ENCODE measurements around the gene UCHL3. TPM values are rescaled to one million over a fixed set of nuclear protein-coding genes. Genes with fewer than 3 reads are reported as not detected.

Gene UCHL3
- total RNA-seq, 4 donors from 2014 or later: 30.6 to 65.1 (median 46.7) TPM

- DNase-seq (ENCODE audit: low spot score in 2 of 2): no peak
- no peak overlapping the region for H3K4me3 ChIP-seq (ENCODE audit: low read depth, poor library complexity, severe bottlenecking)
- no peak for TF ChIP-seq CTCF (IDR thresholded peaks at IDR 0.05)
- TF ChIP-seq POLR2A (IDR thresholded peaks at IDR 0.05): no peak
- intact Hi-C loops (cut with DNase I; ENCODE audit: low total_unique reads): no loop called here
- 53 to 60% methylated on average over 4 of the region's 4 CpGs for WGBS, 2 donors
Measured at GRCh38 chr13:75600371-75600770, 50.8 kb downstream of the UCHL3 start.

- DNase-seq (ENCODE audit: low spot score in 2 of 2): no peak
Measured at GRCh38 chr13:75603038-75603437, 53.4 kb downstream of the UCHL3 start.

GRCh38 chr13:75607447-75607846 is 57.9 kb downstream of the UCHL3 start:
- intact Hi-C loops (cut with DNase I; ENCODE audit: low total_unique reads): no loop called here
- 73 to 78% methylated on average over 2 of the region's 2 CpGs for WGBS, 2 donors
- no peak for TF ChIP-seq CTCF (IDR thresholded peaks at IDR 0.05)
- no peak for TF ChIP-seq POLR2A (IDR thresholded peaks at IDR 0.05)
- H3K4me3 ChIP-seq (ENCODE audit: low read depth, poor library complexity, severe bottlenecking): no peak overlapping the region
- no peak for DNase-seq (ENCODE audit: low spot score in 2 of 2)

More at GRCh38 chr13:75603038-75603437, 53.4 kb downstream of the UCHL3 start:
- TF ChIP-seq POLR2A (IDR thresholded peaks at IDR 0.05) (no peak), CTCF (IDR thresholded peaks at IDR 0.05) (no peak)
- 96 to 99% methylated on average over 2 of the region's 2 CpGs for WGBS, 2 donors
- H3K4me3 ChIP-seq (ENCODE audit: low read depth, poor library complexity, severe bottlenecking): no peak overlapping the region
- intact Hi-C loops (cut with DNase I; ENCODE audit: low total_unique reads): no loop called here

- TF ChIP-seq POLR2A (IDR thresholded peaks at IDR 0.05): no peak
- no peak for TF ChIP-seq CTCF (IDR thresholded peaks at IDR 0.05)
- intact Hi-C loops (cut with DNase I; ENCODE audit: low total_unique reads): no loop called here
- DNase-seq (ENCODE audit: low spot score in 2 of 2): no peak
- no peak overlapping the region for H3K4me3 ChIP-seq (ENCODE audit: low read depth, poor library complexity, severe bottlenecking)
Measured at GRCh38 chr13:75610466-75610865, 60.9 kb downstream of the UCHL3 start.

GRCh38 chr13:75612354-75612753 is 62.8 kb downstream of the UCHL3 start:
- no peak for DNase-seq (ENCODE audit: low spot score in 2 of 2)
- H3K4me3 ChIP-seq (ENCODE audit: low read depth, poor library complexity, severe bottlenecking): no peak overlapping the region
- intact Hi-C loops (cut with DNase I; ENCODE audit: low total_unique reads): no loop called here
- TF ChIP-seq POLR2A (IDR thresholded peaks at IDR 0.05): no peak
- TF ChIP-seq CTCF (IDR thresholded peaks at IDR 0.05): no peak
- WGBS, 2 donors: 86 to 95% methylated on average over 2 of the region's 2 CpGs

GRCh38 chr13:75617230-75617629 is 67.6 kb downstream of the UCHL3 start:
- WGBS, 2 donors: 43 to 89% methylated on average over 1 of the region's 1 CpG
- H3K4me3 ChIP-seq (ENCODE audit: low read depth, poor library complexity, severe bottlenecking): no peak overlapping the region
- intact Hi-C loops (cut with DNase I; ENCODE audit: low total_unique reads): no loop called here
- DNase-seq (ENCODE audit: low spot score in 2 of 2): no peak
- TF ChIP-seq CTCF (IDR thresholded peaks at IDR 0.05): no peak
- no peak for TF ChIP-seq POLR2A (IDR thresholded peaks at IDR 0.05)

Data from lower leg skin (tissue), 4 donors.